Gastrocnemius medialis (tissue), 4 donors: Measurements from ENCODE around the gene CPM.

ENCODE experiments used
- CTCF ChIP-seq, 5 experiments: fragments of 450-650 bp in 3 of 5; fragments of 200-600 bp in 2 of 5; sonication (generic) in 2 of 5; IDR thresholded peaks in 4 of 5; conservative IDR thresholded peaks in 1 of 5; 1 replicate in 4 of 5; 2 replicates in 1 of 5; pipeline ENCODE4 v1.5.1; 2016 to 2019; ENCODE audit warnings: antibody characterized with exemption in 5 of 5, mild to moderate bottlenecking in 3 of 5, moderate library complexity in 3 of 5
- POLR2A ChIP-seq, 2 donors: fragments of 450-650 bp; IDR thresholded peaks; one replicate each; pipeline ENCODE4 v1.6.1; 2017; ENCODE audit warnings: antibody characterized with exemption in 2 of 2, mild to moderate bottlenecking in 2 of 2, moderate library complexity in 2 of 2

DNA sequence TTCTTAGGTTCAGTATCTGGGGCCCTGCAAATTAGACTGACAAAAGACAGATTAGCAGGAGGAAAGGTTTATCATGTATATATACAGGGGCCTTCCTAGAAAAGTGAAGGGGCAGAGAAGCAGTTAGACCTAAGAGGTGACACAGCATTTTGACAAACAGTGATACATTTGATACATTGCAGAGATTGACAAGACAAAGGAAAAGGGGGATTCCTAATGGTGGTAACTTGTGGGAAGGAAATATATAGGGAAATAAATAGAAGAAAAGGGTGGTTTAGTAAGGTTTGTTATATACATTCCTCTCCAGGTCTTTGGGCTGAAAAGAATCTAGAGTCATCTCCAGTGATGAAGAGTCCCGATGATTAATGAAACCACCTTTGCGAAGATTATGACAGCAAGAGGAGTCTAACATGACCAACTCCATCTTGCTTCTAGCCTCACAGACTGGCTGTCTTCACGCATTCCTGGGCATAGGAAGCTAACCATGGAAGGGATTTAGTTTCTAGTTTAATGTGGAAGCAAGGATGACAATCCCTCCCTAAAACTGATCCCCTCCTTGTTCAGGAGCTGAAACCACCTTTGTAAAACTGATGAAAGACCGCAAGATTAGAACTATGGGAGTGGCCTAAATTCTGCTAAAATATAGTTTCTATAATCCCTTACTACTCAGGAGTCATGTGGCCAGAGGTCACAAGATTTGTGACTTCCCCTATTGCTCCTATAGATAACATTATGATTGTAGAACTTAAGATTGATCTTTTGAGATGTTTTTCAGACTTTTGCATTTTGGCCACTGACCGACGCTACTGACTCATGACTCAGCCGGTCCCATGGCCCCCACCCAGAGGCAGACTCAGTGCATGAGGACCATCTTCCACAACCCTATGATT lies 31.1 kb upstream of the CPM start:
- TF ChIP-seq CTCF (IDR thresholded peaks at IDR 0.05 in 4 of 5, conservative IDR thresholded peaks at IDR 0.05 in 1 of 5) = no peak
- TF ChIP-seq POLR2A (IDR thresholded peaks at IDR 0.05) = no peak
